ENCODE measurements around the gene LETM1. TPM values are rescaled to one million over a fixed set of nuclear protein-coding genes. Genes with fewer than 3 reads are reported as not detected.

LETM1 gene
- total and polyA plus RNA-seq, 2 of the 13 experiments (the other 11 are each of a cell fraction or from before 2014, with no cell fraction given): 9.7 to 41.6 TPM

DNA sequence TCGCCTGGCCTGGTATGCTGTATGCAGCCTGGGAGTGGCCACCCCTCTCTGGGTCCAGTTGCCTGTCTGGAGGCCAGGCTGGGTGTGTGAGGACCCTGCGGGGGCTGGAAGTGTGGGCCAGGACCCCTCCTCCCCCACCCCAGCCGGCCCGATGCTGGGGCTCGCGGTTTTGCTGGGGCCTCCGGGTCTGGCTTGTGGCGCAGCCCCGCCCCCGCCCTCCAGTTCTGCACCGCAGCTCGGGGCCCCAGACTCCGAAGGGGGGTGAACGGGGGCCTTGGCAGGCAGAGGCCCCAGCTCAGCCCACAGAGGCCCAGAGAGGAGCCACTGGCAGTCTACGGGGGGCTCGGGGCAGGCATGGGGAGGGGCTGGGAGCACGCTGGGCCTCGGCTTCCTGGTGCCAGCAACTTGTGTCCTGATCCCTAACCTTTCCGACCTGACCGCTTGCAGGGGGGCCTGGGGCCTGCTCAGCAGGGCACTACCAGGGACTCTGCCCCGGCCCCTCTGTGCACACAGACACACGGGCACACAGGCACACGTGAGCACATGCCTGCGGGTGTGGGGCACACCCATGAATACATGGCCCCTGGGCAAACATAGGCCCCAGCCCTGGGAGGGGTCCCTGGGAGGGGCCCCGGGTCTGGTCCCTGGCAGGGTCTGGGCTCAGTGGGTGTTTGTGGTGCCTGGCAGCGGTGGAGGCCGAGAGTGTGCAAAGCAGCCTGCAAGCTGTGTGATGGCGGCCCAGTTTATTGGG is 84.2 kb downstream of the LETM1 start (continued):
- TF ChIP-seq MED13 (CRISPR knock-in tag; IDR thresholded peaks at IDR 0.05) (no peak), NBN (conservative IDR thresholded peaks at IDR 0.05) (no peak), HNF4G (IDR thresholded peaks at IDR 0.05; ENCODE audit: borderline replicate concordance, low read depth, low read length) (no peak), HNF4G (CRISPR knock-in tag; IDR thresholded peaks at IDR 0.05; ENCODE audit: borderline replicate concordance, low read depth) (no peak), NFE2L1 (CRISPR knock-in tag; IDR thresholded peaks at IDR 0.05; ENCODE audit: borderline replicate concordance) (no peak), SP4 (CRISPR knock-in tag; IDR thresholded peaks at IDR 0.05) (no peak), ZNF737 (CRISPR knock-in tag; IDR thresholded peaks at IDR 0.05; ENCODE audit: borderline replicate concordance) (no peak), RBFOX2 (IDR thresholded peaks at IDR 0.05; ENCODE audit: low read depth, low read length) (peak; percentile 69), NONO (IDR thresholded peaks at IDR 0.05) (no peak), NONO (CRISPR knock-in tag; conservative IDR thresholded peaks at IDR 0.05) (no peak), HDAC1 (CRISPR knock-in tag; IDR thresholded peaks at IDR 0.05) (no peak), MAFK (conservative IDR thresholded peaks at IDR 0.05 in 1 of 2, IDR thresholded peaks at IDR 0.05 in 1 of 2; ENCODE audit: low read length in 2 of 2) (no peak)
- TF ChIP-seq, protein P1, sequence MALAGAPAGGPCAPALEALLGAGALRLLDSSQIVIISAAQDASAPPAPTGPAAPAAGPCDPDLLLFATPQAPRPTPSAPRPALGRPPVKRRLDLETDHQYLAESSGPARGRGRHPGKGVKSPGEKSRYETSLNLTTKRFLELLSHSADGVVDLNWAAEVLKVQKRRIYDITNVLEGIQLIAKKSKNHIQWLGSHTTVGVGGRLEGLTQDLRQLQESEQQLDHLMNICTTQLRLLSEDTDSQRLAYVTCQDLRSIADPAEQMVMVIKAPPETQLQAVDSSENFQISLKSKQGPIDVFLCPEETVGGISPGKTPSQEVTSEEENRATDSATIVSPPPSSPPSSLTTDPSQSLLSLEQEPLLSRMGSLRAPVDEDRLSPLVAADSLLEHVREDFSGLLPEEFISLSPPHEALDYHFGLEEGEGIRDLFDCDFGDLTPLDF (CRISPR knock-in tag; IDR thresholded peaks at IDR 0.05): no peak
- TF ChIP-seq, protein P2, sequence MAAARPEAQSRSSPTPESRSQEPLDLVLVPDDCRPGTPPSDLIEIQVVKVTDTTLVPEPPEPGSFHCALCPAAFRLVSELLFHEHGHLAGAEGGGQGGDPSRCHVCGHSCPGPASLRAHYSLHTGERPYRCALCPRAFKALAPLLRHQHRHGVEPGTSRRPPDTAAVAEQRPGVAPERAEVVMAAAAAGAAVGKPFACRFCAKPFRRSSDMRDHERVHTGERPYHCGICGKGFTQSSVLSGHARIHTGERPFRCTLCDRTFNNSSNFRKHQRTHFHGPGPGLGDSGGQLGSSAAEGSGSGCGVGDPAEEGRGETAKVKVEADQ (CRISPR knock-in tag; IDR thresholded peaks at IDR 0.05; ENCODE audit: borderline replicate concordance): no peak
- TF ChIP-seq, protein P3, sequence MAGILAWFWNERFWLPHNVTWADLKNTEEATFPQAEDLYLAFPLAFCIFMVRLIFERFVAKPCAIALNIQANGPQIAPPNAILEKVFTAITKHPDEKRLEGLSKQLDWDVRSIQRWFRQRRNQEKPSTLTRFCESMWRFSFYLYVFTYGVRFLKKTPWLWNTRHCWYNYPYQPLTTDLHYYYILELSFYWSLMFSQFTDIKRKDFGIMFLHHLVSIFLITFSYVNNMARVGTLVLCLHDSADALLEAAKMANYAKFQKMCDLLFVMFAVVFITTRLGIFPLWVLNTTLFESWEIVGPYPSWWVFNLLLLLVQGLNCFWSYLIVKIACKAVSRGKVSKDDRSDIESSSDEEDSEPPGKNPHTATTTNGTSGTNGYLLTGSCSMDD (CRISPR knock-in tag; IDR thresholded peaks at IDR 0.05): no peak
- TF ChIP-seq, protein P4, sequence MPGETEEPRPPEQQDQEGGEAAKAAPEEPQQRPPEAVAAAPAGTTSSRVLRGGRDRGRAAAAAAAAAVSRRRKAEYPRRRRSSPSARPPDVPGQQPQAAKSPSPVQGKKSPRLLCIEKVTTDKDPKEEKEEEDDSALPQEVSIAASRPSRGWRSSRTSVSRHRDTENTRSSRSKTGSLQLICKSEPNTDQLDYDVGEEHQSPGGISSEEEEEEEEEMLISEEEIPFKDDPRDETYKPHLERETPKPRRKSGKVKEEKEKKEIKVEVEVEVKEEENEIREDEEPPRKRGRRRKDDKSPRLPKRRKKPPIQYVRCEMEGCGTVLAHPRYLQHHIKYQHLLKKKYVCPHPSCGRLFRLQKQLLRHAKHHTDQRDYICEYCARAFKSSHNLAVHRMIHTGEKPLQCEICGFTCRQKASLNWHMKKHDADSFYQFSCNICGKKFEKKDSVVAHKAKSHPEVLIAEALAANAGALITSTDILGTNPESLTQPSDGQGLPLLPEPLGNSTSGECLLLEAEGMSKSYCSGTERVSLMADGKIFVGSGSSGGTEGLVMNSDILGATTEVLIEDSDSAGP (CRISPR knock-in tag; IDR thresholded peaks at IDR 0.05; ENCODE audit: borderline replicate concordance): no peak
- TF ChIP-seq, protein P5, sequence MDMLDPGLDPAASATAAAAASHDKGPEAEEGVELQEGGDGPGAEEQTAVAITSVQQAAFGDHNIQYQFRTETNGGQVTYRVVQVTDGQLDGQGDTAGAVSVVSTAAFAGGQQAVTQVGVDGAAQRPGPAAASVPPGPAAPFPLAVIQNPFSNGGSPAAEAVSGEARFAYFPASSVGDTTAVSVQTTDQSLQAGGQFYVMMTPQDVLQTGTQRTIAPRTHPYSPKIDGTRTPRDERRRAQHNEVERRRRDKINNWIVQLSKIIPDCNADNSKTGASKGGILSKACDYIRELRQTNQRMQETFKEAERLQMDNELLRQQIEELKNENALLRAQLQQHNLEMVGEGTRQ (IDR thresholded peaks at IDR 0.05; ENCODE audit: low read depth, low read length): no peak
- TF ChIP-seq, protein P5 (CRISPR knock-in tag; IDR thresholded peaks at IDR 0.05; ENCODE audit: borderline replicate concordance): no peak
- TF ChIP-seq, protein P6, sequence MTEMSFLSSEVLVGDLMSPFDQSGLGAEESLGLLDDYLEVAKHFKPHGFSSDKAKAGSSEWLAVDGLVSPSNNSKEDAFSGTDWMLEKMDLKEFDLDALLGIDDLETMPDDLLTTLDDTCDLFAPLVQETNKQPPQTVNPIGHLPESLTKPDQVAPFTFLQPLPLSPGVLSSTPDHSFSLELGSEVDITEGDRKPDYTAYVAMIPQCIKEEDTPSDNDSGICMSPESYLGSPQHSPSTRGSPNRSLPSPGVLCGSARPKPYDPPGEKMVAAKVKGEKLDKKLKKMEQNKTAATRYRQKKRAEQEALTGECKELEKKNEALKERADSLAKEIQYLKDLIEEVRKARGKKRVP (CRISPR knock-in tag; IDR thresholded peaks at IDR 0.05): no peak
- TF ChIP-seq, protein P7, sequence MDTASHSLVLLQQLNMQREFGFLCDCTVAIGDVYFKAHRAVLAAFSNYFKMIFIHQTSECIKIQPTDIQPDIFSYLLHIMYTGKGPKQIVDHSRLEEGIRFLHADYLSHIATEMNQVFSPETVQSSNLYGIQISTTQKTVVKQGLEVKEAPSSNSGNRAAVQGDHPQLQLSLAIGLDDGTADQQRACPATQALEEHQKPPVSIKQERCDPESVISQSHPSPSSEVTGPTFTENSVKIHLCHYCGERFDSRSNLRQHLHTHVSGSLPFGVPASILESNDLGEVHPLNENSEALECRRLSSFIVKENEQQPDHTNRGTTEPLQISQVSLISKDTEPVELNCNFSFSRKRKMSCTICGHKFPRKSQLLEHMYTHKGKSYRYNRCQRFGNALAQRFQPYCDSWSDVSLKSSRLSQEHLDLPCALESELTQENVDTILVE (CRISPR knock-in tag; IDR thresholded peaks at IDR 0.05): no peak
